HG02973 (cell line): ENCODE data around the gene STARD4.

ENCODE experiments used
- ATAC-seq: cut with Tn5 transposase; IDR thresholded peaks from one replicate; pipeline ENCODE4 v1.9.1; 2021; ENCODE audit warnings: moderate library complexity; ENCODE audit not compliant: unreplicated experiment

Gene STARD4

DNA sequence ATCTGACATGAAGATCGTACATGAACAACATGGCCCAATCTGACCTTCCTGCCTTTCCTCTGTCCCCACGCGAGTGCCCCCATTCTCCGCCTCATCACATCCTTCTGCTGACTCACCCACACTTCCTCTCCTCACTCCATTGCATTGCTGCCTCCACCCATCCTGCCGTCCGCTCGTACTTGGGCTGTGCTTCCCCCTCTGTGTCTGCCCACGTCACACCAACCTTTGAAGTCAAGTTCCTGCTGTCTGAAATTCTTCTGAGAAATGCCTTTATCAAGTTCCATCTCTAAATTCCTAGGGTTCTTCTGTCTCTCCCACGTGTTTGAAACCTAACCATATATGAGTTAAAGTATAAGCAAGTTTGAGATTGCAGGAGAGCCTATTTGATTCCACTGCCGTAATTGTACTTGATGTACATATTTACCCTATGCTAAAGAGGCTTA lies 18.0 kb upstream of the STARD4 start:
- peak; percentile 91 for ATAC-seq

GRCh38 chr5:111528056-111528455 lies 15.7 kb upstream of the STARD4 start:
- no peak for ATAC-seq

- ATAC-seq = no peak
Observed at GRCh38 chr5:111520908-111521307, 8.6 kb upstream of the STARD4 start.

DNA sequence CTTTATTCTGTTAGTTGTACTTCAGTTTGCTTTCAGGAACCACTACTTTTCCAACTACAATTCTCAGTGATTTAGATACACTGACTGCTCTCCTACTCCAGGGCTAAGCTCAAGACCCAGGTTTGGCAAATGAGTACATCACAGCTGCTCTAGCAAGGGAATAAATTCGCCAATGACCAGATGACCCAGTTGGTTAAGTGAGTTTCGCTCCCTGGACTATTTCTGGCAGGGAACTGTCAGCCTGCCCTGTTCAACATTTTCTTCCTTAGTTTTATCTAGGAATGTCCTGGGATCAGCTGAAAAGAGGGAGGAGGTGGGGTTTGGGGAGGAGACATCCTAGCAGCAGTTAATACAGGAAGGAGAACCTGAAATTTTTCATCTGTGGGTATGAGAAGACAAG lies 6.4 kb upstream of the STARD4 start:
- ATAC-seq = no peak

- ATAC-seq = no peak
Observed at GRCh38 chr5:111517853-111518501, 5.6 kb upstream of the STARD4 start.

DNA sequence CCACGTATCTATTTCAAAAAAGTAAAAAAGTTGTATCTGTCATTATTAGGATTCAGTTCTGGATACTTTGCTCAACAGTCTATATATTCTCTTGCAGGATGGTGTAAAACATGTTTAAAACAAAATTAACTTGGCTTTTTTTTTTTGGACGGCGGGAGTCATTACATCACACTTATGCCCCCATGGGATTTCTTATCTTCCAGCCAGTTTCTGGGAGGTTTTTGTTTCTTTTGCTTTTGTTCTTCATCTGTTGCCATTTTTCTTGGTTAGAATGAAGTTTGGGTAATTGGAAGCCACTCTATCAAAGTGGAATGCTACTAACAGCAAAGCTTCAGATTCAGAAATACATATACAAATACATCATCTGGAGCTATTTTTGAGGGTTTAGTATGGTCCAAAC lies 1.8 kb upstream of the STARD4 start:
- no peak for ATAC-seq

- no peak for ATAC-seq
Observed at GRCh38 chr5:111513131-111513520, 791 bp upstream of the STARD4 start.

DNA sequence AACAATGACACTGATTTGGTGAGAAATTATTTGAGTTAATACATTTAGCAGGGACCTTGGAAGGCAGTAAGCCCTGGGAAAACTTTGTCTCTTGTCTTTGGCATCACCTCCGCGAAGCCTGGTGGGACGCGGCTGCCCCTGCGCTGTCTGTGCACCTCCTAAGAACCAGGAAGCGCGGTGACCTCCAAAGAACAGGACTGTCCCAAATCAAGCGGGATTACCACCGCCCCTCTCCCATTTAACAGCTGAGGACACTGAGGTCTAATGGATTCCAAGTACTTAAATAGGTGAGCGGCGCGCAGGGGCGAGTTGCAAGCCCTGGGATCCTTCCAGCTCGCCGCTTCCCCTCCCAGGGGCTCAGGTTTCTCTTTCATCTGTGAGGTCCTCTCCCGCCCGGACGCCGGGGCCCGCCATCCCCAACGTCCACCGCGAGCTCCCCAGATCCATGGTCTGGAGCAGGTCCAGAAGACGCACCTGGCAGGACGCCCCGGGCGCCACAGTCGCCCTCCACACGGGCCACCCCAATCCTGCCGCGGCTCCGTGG lies 432 bp downstream of the STARD4 start:
- peak; percentile 27 for ATAC-seq

- no peak for ATAC-seq
Observed at GRCh38 chr5:111511174-111511830, 1.0 kb downstream of the STARD4 start.

DNA sequence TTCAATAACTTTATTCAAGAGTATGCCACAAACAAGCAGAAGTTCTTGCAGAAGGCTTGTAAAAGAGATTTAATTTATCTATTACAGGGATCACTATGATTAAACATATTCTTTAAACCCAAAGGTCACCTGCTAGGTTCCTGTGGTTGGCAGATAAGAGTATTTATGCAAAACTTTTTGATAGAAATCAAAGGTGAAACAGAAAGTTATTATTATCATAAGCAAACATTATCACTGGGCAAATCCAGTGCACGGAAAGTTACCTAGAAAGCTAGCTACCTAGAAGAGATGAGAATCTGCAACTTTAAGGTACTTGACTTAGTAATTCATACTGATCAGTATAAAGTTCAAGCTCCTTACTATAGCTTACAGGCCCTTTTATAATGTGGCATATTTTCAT lies 3.2 kb downstream of the STARD4 start:
- no peak for ATAC-seq

DNA sequence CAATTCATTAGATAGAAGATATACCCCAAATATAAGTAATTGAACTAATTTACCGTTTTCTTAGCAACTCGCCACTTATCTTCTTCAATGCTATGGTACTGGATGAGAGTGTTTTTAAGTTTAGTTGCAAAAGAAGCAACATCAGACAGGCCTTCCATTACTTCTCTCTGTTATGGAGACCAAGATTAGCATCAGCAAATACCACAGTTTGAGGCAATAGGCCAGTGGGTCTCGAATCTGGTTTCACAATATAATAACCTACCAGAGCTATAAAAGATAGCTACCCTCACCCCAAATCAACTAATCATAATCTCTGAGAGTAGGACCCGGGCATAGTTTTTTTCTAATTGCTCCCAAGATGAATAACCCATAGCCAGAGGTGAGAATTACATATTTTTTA lies 5.1 kb downstream of the STARD4 start:
- ATAC-seq = no peak

DNA sequence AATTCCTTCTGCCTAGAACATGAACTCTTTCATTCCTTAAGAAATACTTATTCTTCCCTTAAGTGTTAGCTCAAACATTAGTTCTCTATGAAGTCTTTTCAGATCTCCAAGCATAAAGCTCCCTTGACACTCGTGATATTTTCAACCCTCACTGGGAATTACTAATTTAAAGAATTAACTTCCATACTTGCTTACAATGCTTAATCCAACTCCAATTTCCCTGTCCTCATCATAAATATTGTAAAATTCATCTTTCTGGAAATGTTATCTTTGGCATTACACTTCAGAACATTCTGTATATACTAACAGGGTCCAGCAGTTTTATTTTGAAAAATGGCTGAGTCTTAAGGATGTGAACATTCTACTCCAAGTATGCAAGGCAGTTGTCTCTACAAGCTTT lies 7.2 kb downstream of the STARD4 start:
- no peak for ATAC-seq

DNA sequence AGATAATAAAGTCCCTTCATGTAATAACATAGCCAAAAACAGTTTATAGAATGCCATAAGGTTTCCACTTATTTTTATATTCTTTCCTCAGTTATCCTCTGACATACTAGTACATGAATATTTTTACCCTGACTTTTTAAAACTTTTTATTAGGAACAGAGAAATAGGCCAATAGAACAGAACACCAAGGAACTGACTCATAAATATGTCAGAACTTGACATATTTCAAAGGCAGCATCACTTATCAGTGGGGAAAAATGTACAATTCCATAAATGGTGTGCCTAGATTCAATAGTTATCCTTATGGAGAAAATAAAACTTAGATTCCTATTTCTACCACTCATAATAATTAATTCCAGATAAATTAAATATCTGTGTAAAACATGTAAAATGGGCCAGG lies 9.4 kb downstream of the STARD4 start:
- no peak for ATAC-seq

DNA sequence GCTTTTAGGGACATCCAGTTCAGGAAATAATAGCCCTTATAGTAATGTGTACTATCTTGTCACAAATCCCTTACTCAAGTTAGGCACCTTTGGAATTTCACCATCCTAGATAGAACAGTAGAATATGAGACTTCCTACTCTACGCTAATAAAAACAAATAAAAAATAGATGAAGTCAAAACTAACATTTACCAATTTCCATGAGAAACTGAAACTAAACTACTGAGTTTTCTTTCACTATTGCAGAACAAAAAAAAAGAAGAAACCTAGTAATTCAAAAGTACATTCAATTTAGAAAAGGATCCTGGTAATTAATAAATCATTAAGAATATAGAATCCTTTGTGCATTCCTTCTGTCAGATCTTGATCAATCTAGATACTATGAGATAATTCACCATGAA lies 14.0 kb downstream of the STARD4 start:
- ATAC-seq = no peak

- ATAC-seq = no peak
Observed at GRCh38 chr5:111495159-111495558, 17.2 kb downstream of the STARD4 start.

- ATAC-seq = no peak
Observed at GRCh38 chr5:111494355-111494999, 17.9 kb downstream of the STARD4 start.

DNA sequence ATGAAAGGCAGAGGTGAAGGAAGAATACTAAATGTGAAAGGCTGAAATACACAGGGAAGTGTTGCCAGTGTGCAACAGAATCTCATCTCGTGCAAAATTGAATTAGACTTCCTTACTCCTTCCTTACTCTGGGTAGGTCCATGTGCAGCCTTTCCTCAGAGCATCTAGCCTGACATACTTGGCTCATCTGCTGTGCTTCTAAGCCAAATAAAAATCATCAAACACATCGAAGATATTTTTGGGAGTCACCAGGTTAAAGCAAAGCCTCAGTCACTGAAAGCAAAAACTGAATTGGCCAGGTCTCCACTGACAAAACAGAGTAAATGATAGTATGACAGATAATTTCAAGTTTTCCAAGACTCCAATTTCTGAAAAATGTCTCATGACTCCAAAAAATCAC lies 19.3 kb downstream of the STARD4 start:
- no peak for ATAC-seq

GRCh38 chr5:111488353-111488752 lies 24.0 kb downstream of the STARD4 start:
- ATAC-seq = no peak

DNA sequence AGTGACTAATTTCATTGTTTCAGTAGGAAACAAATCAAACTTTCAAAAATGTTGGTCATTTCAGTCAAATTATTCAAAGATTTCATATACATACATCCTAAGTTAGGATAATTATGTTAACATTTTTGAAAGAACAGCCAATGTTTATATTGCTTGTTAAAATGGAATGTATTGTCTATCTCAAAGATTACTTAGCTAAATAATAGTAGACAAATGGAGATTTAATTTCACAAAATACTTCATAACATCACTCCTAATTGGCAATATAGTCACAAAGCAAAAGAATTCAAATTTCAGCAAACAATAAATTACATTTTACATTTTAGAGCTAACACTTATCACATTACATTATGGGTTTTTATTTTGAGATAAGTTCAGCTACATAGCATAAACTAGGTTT lies 25.4 kb downstream of the STARD4 start:
- ATAC-seq = no peak

DNA sequence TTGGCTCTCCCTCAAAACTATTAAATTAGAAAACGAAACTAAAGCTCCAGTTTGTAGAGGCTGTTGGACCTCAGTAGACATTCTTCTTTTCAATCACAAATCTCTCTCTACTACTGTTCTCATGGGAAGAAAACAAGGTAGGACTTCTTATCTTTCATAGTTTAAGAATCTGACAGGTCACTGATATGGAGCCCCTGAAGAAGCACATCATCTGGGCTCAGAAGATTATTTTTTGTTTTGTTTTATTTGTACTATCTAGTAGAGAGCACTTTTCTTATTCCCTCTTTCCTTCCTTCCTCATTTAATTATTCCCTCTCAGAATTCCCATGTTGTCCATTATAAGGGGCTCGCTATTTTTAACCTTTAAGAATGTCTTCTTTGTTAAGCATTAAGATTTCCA lies 26.3 kb downstream of the STARD4 start:
- no peak for ATAC-seq

- no peak for ATAC-seq
Observed at GRCh38 chr5:111480346-111480745, 32.0 kb downstream of the STARD4 start.

DNA sequence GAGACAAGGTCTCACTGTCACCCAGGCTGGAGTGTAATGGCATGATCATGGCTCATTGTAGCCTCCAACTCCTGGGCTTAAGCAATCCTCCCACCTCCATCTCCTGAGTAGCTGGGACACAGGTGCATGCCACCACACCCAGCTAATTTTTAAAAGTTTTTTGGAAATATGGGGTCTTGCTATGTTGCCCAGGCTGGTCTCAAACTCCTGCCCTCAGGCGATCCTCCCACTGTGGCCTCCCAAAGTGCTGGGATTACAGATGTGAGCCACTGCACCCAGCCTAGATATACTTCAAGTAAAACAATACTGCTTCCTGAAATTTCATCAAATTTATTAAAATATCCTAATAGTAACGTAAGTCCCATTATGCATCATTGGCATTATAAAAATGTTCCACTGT lies 33.4 kb downstream of the STARD4 start:
- no peak for ATAC-seq
